Ascending aorta (tissue), 2 donors: ENCODE results near the gene NDUFC1. TPM values are rescaled to one million over a fixed set of nuclear protein-coding genes. Genes with fewer than 3 reads are reported as not detected.
A peak's percentile ranks its signal among the peaks of the same experiment; 100 is the strongest.

ENCODE experiments used
- DNase-seq, 2 donors: peaks; one replicate each; pipeline ENCODE4 v3.0.0-alpha.2; 2019; ENCODE audit warnings: low spot score in 2 of 2
- H3K27ac ChIP-seq, 2 donors: fragments of 200-600 bp; sonication (generic); one replicate each; pipeline ENCODE4 v1.5.1; 2016 to 2017; ENCODE audit warnings: mild to moderate bottlenecking in 1 of 2
- H3K27me3 ChIP-seq: fragments of 200-600 bp; sonication (generic); one replicate; pipeline ENCODE4 v1.5.1; 2017
- H3K36me3 ChIP-seq, 2 donors: fragments of 200-600 bp; sonication (generic); one replicate each; pipeline ENCODE4 v1.5.1; 2016
- H3K4me1 ChIP-seq, 2 donors: fragments of 200-600 bp; sonication (generic); one replicate each; pipeline ENCODE4 v1.5.1; 2016 to 2017; ENCODE audit warnings: mild to moderate bottlenecking in 1 of 2
- H3K4me3 ChIP-seq, 2 donors: fragments of 200-600 bp; sonication (generic); one replicate each; pipeline ENCODE4 v1.5.1; 2016 to 2017; ENCODE audit warnings: mild to moderate bottlenecking in 1 of 2
- H3K9me3 ChIP-seq, 2 donors: fragments of 200-600 bp; sonication (generic); one replicate each; pipeline ENCODE4 v1.5.1; 2016
- intact Hi-C: fragments of 100-400 bp; cut with DNase I; formaldehyde crosslinking; loops from one replicate; pipeline ENCODE4 v1.15.1; 2023
- total RNA-seq: library from RNA; depleted of rRNA; stranded (reverse); fragments of >200 nt; gene quantifications from one replicate; pipeline ENCODE4 v1.1.0, GENCODE V29; 2016
- TF ChIP-seq, protein P1 (sequence below), 3 experiments: fragments of 200-600 bp in 2 of 3; fragments of 450-650 bp in 1 of 3; sonication (generic) in 2 of 3; IDR thresholded peaks; one replicate each; pipeline ENCODE4 v1.5.1; 2016 to 2019; ENCODE audit warnings: antibody characterized with exemption in 3 of 3, mild to moderate bottlenecking in 1 of 3, moderate library complexity in 1 of 3

Gene NDUFC1
- total RNA-seq, 1 donor from 2014 or later, result 10.7 TPM

- Histone ChIP-seq H3K36me3 (no peaks in the 10 kb centered on the region), H3K4me1 (peaks cover 2 to 4% of the 10 kb centered on the region in 2 donors), H3K27me3 (no peaks in the 10 kb centered on the region), H3K27ac (no peak overlapping the region), H3K4me3 (no peak overlapping the region), H3K9me3 (no peaks in the 10 kb centered on the region)
- TF ChIP-seq, protein P1, sequence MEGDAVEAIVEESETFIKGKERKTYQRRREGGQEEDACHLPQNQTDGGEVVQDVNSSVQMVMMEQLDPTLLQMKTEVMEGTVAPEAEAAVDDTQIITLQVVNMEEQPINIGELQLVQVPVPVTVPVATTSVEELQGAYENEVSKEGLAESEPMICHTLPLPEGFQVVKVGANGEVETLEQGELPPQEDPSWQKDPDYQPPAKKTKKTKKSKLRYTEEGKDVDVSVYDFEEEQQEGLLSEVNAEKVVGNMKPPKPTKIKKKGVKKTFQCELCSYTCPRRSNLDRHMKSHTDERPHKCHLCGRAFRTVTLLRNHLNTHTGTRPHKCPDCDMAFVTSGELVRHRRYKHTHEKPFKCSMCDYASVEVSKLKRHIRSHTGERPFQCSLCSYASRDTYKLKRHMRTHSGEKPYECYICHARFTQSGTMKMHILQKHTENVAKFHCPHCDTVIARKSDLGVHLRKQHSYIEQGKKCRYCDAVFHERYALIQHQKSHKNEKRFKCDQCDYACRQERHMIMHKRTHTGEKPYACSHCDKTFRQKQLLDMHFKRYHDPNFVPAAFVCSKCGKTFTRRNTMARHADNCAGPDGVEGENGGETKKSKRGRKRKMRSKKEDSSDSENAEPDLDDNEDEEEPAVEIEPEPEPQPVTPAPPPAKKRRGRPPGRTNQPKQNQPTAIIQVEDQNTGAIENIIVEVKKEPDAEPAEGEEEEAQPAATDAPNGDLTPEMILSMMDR (IDR thresholded peaks at IDR 0.05), result no peak
- no peak for DNase-seq
- intact Hi-C loops, result no loop called here
Observed at GRCh38 chr4:139253713-139254112, 48.6 kb downstream of the NDUFC1 start.

GRCh38 chr4:139253046-139253445 lies 49.2 kb downstream of the NDUFC1 start:
- no peak for DNase-seq
- Histone ChIP-seq H3K27ac (no peak overlapping the region), H3K4me1 (peaks cover 2 to 4% of the 10 kb centered on the region in 2 donors), H3K4me3 (no peak overlapping the region), H3K9me3 (no peaks in the 10 kb centered on the region), H3K27me3 (no peaks in the 10 kb centered on the region), H3K36me3 (no peaks in the 10 kb centered on the region)
- intact Hi-C loops, result no loop called here
- TF ChIP-seq, protein P1 (IDR thresholded peaks at IDR 0.05), result no peak

DNA sequence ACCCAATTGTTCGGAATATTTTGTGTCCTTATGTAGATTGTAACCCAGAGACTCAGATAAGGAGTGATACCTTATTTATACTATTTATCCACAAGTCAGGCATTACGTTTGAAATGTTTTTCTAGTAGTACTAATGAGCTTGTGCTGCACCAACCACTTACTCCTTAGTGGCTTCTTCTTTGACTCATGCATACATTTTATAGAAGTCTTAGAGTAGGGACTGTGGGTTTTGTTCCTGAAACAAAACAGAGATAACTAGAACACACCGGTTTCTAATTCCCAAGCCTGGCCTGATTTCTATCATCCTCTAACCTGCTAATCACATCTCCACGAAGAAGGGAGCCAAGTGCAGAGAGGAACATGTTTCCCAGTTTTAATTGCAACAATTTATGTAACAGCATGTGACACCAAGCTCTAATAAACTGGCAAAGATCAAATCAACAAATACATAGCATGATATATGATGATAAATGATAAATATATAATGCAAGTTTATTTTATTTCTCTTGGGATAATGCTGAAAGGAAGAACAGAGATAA lies 54.5 kb downstream of the NDUFC1 start:
- intact Hi-C loops, result loop anchor here (5.0 kb wide), 2 partner anchors 35 to 70 kb away; partner anchors contain the start of genes ELF2 and MGARP
- peak overlapping the region in 1 of 2 donors; percentile 30 for H3K27ac ChIP-seq
- no peak for DNase-seq
- H3K4me1 ChIP-seq, result peaks cover 9 to 18% of the 10 kb centered on the region in 2 donors
- no peaks in the 10 kb centered on the region for H3K27me3 ChIP-seq
- no peak overlapping the region for H3K4me3 ChIP-seq
- H3K36me3 ChIP-seq, result no peaks in the 10 kb centered on the region
- TF ChIP-seq, protein P1 (IDR thresholded peaks at IDR 0.05), result no peak
- no peaks in the 10 kb centered on the region for H3K9me3 ChIP-seq

DNA sequence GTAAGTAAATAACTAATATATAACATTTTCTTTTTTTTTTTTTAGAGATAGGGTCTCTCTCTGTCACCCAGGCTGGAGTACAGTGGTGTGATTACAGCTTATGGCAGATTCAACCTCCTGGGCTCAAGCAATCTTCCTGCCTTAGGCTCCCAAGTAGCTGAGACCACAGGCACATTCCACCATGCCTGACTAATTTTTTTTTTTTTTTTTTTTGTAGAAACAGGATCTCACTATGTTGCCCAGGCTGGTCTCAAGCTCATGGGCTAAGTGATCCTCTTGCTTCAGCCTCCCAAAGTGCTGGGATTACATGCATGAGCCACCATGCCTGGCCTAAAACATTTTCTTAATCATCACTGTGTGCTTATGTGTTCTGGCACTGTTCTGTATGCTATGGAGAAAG lies 55.0 kb downstream of the NDUFC1 start:
- no peaks in the 10 kb centered on the region for H3K9me3 ChIP-seq
- TF ChIP-seq, protein P1 (IDR thresholded peaks at IDR 0.05), result no peak
- H3K27me3 ChIP-seq, result no peaks in the 10 kb centered on the region
- H3K27ac ChIP-seq, result no peak overlapping the region
- no peak for DNase-seq
- intact Hi-C loops, result loop anchor here (5.0 kb wide), 2 partner anchors 35 to 70 kb away; partner anchors contain the start of genes ELF2 and MGARP
- no peak overlapping the region for H3K4me3 ChIP-seq
- H3K4me1 ChIP-seq, result peaks cover 9 to 22% of the 10 kb centered on the region in 2 donors
- H3K36me3 ChIP-seq, result no peaks in the 10 kb centered on the region

DNA sequence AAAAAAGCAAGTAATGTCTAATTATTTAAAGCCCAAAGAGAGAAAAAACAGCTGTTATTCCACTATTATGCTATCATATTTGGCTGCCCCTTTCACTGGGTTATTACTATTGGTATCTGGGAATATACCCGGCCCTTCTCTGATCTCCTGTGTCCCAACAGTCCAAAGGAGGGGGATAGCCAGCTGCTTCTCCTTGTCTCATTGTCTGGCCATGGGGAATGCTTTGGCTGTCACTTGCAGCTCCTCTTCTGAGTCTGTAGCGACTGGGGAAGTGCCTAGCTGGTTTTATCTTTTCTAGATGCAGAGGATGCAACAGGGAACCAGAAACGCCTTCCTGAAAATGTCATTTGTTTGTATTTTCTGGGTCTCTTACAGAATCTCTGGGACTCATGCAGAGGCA lies 56.1 kb downstream of the NDUFC1 start:
- peaks cover 9 to 22% of the 10 kb centered on the region in 2 donors for H3K4me1 ChIP-seq

More for the DNA sequence above, 56.1 kb downstream of the NDUFC1 start:
- H3K36me3 ChIP-seq, result no peaks in the 10 kb centered on the region
- TF ChIP-seq, protein P1 (IDR thresholded peaks at IDR 0.05), result no peak
- no peaks in the 10 kb centered on the region for H3K9me3 ChIP-seq
- no peaks in the 10 kb centered on the region for H3K27me3 ChIP-seq
- intact Hi-C loops, result loop anchor here (5.0 kb wide), 2 partner anchors 36 to 69 kb away; partner anchors contain the start of genes ELF2 and MGARP
- H3K27ac ChIP-seq, result peak overlapping the region; percentile 78 to 90
- no peak for DNase-seq
- H3K4me3 ChIP-seq, result no peak overlapping the region
